GM18867 (cell line): ENCODE measurements around the gene ANKUB1.
A peak's percentile ranks its signal among the peaks of the same experiment; 100 is the strongest.

Source experiments
- ATAC-seq: cut with Tn5 transposase; IDR thresholded peaks from one replicate; pipeline ENCODE4 v1.9.1; 2021; ENCODE audit warnings: mild to moderate bottlenecking, moderate library complexity; ENCODE audit not compliant: unreplicated experiment

The ANKUB1 gene

GRCh38 chr3:149810846-149811245 is 18.5 kb upstream of the ANKUB1 start:
- no peak for ATAC-seq

GRCh38 chr3:149809699-149810098 is 17.3 kb upstream of the ANKUB1 start:
- ATAC-seq, result no peak

- ATAC-seq, result no peak
Measured at GRCh38 chr3:149808209-149808829, 16.0 kb upstream of the ANKUB1 start.

GRCh38 chr3:149806171-149806778 is 13.9 kb upstream of the ANKUB1 start:
- ATAC-seq, result no peak

GRCh38 chr3:149801639-149802038 is 9.3 kb upstream of the ANKUB1 start:
- no peak for ATAC-seq

GRCh38 chr3:149801195-149801594 is 8.8 kb upstream of the ANKUB1 start:
- no peak for ATAC-seq

GRCh38 chr3:149800693-149801092 is 8.3 kb upstream of the ANKUB1 start:
- no peak for ATAC-seq

- ATAC-seq, result no peak
Measured at GRCh38 chr3:149796026-149796425, 3.7 kb upstream of the ANKUB1 start.

GRCh38 chr3:149790698-149791097 is 1.7 kb downstream of the ANKUB1 start:
- ATAC-seq, result no peak

- ATAC-seq, result no peak
Measured at GRCh38 chr3:149790268-149790667, 2.1 kb downstream of the ANKUB1 start.

- ATAC-seq, result no peak
Measured at GRCh38 chr3:149784064-149784704, 8.2 kb downstream of the ANKUB1 start.

- no peak for ATAC-seq
Measured at GRCh38 chr3:149783576-149783975, 8.8 kb downstream of the ANKUB1 start.

GRCh38 chr3:149781741-149782140 is 10.6 kb downstream of the ANKUB1 start:
- ATAC-seq, result no peak

- no peak for ATAC-seq
Measured at GRCh38 chr3:149781211-149781610, 11.1 kb downstream of the ANKUB1 start.

GRCh38 chr3:149777414-149778214 is 14.7 kb downstream of the ANKUB1 start:
- no peak for ATAC-seq

GRCh38 chr3:149776170-149776569 is 16.2 kb downstream of the ANKUB1 start:
- ATAC-seq, result no peak

- ATAC-seq, result no peak
Measured at GRCh38 chr3:149772861-149773260, 19.5 kb downstream of the ANKUB1 start.

- ATAC-seq, result peak; percentile 62
Measured at GRCh38 chr3:149771652-149772271, 20.6 kb downstream of the ANKUB1 start.

- no peak for ATAC-seq
Measured at GRCh38 chr3:149770246-149770645, 22.1 kb downstream of the ANKUB1 start.

GRCh38 chr3:149768704-149769103 is 23.6 kb downstream of the ANKUB1 start:
- no peak for ATAC-seq

- ATAC-seq, result no peak
Measured at GRCh38 chr3:149767720-149768119, 24.6 kb downstream of the ANKUB1 start.
